OCI-M1 (cell line): ENCODE measurements around the gene NDUFS6.

Experiments used
- DNase-seq: peaks from one replicate; lab custom pipeline; 2025; lab: John Stamatoyannopoulos, UW

Gene NDUFS6

GRCh38 chr5:1783216-1783554 is 18.0 kb upstream of the NDUFS6 start:
- DNase-seq: peak; percentile 3

GRCh38 chr5:1784197-1785050 is 16.8 kb upstream of the NDUFS6 start:
- DNase-seq: no peak

GRCh38 chr5:1785062-1785461 is 16.1 kb upstream of the NDUFS6 start:
- DNase-seq: peak; percentile 2

- no peak for DNase-seq
These were observed 15.2 kb upstream of the NDUFS6 start for GRCh38 chr5:1785984-1786383.

- DNase-seq: no peak
These were observed 14.4 kb upstream of the NDUFS6 start for GRCh38 chr5:1786621-1787471.

GRCh38 chr5:1787472-1788047 is 13.6 kb upstream of the NDUFS6 start:
- DNase-seq: no peak

DNA sequence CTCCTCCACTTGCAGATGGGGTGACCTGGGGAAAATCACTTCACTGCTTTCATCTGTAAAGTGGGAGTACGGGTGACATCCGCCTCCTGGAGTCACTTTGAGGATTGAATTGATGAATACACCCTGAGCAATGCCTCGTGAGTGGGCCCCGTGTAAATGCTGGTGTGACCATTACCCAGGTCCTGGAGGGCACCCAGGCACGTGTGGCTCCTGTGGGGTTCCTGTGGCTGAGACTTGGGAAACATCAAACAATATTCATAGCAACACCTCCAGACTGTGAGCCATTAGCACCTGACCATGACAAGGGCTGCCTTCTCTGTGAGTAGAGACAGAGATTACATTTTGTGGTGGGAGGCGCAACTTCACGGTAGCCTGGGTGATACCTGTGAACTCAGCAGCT is 13.0 kb upstream of the NDUFS6 start:
- no peak for DNase-seq

GRCh38 chr5:1788828-1789227 is 12.4 kb upstream of the NDUFS6 start:
- DNase-seq: no peak

DNA sequence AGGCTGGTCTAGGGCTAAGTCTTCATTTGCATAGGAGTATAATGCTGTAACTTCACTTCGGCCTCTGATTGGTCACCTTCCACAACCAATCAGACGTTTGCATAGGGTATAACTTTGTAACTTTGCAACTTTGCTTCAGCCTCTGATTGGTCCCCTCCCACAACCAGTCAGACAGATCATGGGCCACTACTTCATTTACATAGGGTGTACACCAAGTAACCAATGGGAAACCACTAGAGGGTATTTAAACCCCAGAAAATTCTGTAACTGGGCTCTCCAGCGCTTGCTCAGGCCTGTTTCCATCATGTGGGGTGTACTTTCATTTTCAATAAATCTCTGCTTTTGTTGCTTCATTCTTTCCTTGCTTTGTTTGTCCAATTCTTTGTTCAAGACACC is 11.8 kb upstream of the NDUFS6 start:
- DNase-seq: peak; percentile 41

DNA sequence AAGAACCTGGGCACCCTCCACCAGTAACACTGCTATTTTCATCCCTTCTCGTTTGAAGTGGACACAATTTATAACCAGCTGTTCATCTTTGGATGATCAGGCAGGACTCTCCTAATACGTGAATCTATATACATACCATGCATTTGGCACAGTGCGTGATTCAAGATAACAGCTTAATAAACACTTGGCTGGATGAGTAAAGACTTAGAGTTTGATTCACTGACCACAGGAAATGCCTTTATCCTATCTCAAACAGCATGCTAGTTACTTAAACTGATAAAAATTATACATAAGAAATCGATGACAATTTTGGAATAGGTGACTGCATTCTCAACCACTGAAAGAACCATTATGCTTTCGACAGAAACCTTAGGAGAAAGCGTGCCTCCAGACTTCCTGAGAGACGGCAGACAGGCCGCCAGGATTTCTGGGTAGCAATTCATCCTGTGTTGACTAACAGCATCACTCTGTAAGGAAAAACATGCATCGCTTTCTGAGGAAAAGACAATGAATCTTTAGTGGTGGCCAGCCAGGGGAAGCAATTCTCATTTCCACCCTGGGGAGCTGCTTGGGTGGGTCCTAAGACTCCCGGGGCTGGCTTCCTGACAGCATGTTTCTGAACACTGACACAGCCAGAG is 11.3 kb upstream of the NDUFS6 start:
- no peak for DNase-seq

- no peak for DNase-seq
These were observed 10.0 kb upstream of the NDUFS6 start for GRCh38 chr5:1791176-1791575.

- peak; percentile 39 for DNase-seq
These were observed 8.4 kb upstream of the NDUFS6 start for GRCh38 chr5:1792842-1793266.

DNA sequence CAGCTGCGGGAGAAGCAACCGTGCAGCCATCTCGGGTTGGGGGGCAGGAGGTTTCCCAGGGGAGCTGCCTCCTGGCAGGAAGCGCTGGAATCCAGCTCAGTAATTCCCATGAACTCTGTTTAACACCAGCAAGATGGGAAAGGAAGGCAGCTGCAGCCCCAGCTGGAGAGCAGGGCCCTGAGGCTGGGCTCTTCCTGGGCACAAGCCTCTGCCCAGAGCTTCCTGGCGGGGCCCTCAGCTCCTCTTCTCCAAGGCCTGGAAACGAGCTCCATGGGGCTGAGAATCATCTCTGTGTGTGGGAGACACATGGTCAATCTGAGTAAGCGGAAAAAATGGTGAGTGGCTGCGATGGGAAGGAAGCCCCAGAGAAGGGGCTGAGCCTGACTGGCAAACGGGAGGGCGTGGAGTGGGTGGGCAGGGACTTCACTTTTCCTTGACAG is 7.9 kb upstream of the NDUFS6 start:
- DNase-seq: no peak

GRCh38 chr5:1793966-1794900 is 7.0 kb upstream of the NDUFS6 start:
- no peak for DNase-seq

- no peak for DNase-seq
These were observed 6.3 kb upstream of the NDUFS6 start for GRCh38 chr5:1794901-1795290.

GRCh38 chr5:1795506-1795905 is 5.7 kb upstream of the NDUFS6 start:
- DNase-seq: no peak

GRCh38 chr5:1795931-1796330 is 5.3 kb upstream of the NDUFS6 start:
- no peak for DNase-seq

DNA sequence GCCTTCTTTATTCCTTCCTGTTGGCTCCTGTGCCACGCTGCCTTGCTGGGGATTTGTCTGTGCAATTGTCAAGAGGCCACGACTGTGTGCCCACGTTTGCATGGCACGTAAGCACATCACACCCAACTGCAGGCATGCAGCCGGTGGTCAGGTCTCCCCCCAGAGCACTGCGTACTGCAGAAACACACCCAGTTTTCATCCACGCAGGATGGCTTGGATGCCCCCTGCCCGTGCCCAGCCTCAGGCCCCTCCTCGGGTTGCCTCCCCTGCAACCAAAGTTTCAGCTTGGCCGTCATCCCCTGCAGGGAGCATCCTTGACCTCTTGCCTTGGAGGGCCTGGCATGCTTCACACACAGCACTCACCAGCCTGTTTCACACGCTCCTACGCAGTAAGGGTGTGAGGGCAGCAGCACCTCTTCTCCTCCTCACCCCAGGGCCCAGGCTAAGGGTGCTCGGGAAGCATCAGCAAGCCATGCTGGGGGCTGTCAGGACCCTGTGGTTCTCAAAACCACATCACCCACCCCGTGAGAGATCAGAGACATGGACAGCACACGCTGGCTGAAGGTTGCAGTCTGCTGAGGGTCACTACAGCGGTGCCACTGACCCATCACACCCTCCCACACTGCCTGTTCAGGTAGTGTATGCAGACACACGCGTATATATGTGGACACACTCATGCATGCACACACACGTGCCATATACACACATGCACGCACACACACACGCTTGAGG is 4.7 kb upstream of the NDUFS6 start:
- DNase-seq: no peak

DNA sequence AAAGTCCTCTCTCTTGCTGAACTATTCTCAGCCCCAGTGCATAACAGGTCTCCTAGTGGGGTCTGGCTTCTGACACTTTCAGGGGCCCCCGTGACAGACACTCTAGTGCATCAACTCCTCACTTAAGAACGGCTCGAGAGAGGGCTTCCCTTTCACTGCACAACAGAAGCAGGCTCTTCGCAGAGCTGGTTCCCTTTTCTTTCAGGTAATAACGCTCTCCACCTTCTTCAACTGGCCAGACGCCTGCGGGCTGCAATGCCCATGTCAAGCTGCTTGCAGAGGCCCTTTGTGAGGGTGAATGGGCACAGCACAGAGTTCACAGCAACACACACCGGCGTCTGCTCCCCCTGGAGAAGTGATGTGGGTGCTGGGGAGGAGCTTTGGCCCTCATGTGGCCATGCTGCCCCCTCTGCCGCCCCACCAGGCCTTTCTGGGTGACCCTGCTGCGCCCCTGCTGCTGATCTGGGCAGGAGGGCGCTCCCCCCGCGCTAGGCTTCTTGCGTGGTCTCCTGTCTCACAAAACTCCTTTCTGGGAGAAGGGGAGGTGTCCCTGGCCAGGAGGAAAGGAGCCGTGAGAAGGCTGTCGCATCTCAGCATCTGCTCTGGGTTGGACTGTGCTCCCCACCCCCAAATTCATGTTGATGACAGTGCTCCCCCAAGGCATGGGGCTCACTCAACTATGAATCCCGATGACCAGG is 4.0 kb upstream of the NDUFS6 start:
- DNase-seq: no peak

DNA sequence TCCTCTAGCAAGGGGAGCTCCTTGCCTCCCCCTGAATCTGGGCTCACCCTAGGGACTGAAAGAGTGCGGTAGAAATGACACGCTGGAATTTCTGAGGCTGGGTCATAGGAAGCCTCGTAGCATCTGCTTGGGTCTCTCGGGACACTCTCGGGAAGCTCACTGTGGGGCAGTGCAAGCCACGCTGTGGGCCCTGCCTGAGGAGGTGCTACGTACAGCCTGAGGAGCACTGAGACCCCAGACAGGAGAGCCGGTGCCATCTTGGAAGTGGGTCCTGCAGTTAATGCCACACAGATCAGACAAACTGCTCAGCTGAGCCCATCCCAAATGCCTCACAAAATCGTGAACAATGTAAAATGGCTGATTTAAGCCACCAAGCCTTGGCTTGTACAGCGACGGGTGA is 3.4 kb upstream of the NDUFS6 start:
- no peak for DNase-seq
